Stimulated activated naive B cell treated with anti-CD40 and anti-IgM and Interleukin-4, amounts not matched to agents 10 μg/mL and 1 μg/mL and 100 μg/mL, for 72 hours (primary cell): ENCODE measurements around the gene APCDD1.

ENCODE experiments used
- ATAC-seq, 2 donors: fragments of 150-1000 bp; cut with Tn5 transposase; replicated peaks; 2 replicates each; pipeline ENCODE4 v1.10.0; 2021; ENCODE audit warnings: moderate library complexity in 1 of 2
- DNase-seq: peaks from one replicate; pipeline ENCODE4 v3.0.0; 2021
- H3K27ac Mint-ChIP-seq: one replicate; pipeline ENCODE4 v1.8.0; 2022; ENCODE audit warnings: mild to moderate bottlenecking, mixed read lengths
- H3K27me3 Mint-ChIP-seq, 2 donors: one replicate each; pipeline ENCODE4 v1.8.0; 2022; ENCODE audit warnings: mixed read lengths in 2 of 2
- H3K36me3 Mint-ChIP-seq, 2 donors: one replicate each; pipeline ENCODE4 v1.8.0; 2022; ENCODE audit warnings: mixed read lengths in 2 of 2, mild to moderate bottlenecking in 1 of 2
- H3K4me1 Mint-ChIP-seq, 2 donors: one replicate each; pipeline ENCODE4 v1.8.0; 2022; ENCODE audit warnings: mixed read lengths in 2 of 2, mild to moderate bottlenecking in 1 of 2
- H3K4me3 Mint-ChIP-seq, 2 donors: one replicate each; pipeline ENCODE4 v1.8.0; 2022; ENCODE audit warnings: mild to moderate bottlenecking in 2 of 2, mixed read lengths in 2 of 2, moderate library complexity in 1 of 2
- H3K9me3 Mint-ChIP-seq, 2 donors: one replicate each; pipeline ENCODE4 v1.8.0; 2022; ENCODE audit warnings: mixed read lengths in 2 of 2, mild to moderate bottlenecking in 1 of 2

APCDD1 gene

DNA sequence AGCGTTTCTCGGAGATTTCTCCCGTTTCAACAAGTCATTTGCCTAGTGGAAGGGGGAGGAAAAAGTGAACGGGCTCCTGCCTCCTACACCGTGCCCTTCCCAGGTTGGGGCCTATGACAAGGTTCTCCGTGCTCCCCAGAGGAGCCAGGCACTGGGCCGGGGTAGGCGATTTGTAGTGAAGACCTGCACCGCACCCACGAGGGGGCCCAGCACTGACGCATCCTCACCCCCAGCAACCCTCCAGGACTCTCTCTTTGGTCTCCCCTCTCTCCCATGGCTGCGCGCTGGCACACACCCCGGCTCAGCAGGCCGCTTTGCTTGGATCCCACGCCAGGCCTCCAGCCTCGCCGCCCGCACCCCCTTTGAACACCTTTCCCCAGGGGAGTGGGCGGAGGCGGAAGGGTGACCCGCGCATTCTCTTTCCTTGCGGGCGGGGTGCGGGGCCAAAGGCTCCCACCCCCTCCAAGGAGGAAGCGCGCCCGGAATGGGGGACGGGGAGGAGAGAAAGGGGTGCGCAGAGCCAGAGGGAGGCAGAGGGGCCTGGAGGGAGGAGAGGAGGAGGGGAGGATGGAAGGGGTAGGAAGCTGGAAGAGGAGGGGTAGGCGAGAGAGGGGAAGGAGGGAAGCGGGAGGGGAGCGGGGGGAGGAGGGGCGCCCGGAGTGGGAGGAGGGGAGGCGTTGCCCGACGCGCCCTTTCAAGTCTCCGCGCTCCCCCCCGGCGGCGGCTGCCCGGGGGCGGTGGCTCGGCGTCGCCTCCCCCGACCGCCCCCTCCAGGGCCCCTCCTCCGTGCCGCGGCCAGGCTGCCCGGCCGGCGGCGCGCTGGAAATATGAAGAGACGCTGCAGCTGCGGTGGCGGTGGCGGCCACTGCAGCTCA is at the start of gene APCDD1:
Gene APCDD1 (plus strand): TSS at position 830 of the 875 bp plus-strand sequence. CDS start 347 bp downstream, outside the sequence.
- DNase-seq (no peak), ATAC-seq (peak; percentile 75 to 82)
- Mint-ChIP-seq H3K36me3 (no peaks in the 10 kb centered on the region), H3K9me3 (no peaks in the 10 kb centered on the region), H3K4me3 (peak within 1 kb of the TSS; percentile 81 to 82), H3K4me1 (peaks cover 25 to 35% of the 10 kb centered on the region in 2 donors), H3K27ac (peak within 1 kb of the TSS; percentile 84), H3K27me3 (peaks cover 20 to 22% of the 10 kb centered on the region in 2 donors)

DNA sequence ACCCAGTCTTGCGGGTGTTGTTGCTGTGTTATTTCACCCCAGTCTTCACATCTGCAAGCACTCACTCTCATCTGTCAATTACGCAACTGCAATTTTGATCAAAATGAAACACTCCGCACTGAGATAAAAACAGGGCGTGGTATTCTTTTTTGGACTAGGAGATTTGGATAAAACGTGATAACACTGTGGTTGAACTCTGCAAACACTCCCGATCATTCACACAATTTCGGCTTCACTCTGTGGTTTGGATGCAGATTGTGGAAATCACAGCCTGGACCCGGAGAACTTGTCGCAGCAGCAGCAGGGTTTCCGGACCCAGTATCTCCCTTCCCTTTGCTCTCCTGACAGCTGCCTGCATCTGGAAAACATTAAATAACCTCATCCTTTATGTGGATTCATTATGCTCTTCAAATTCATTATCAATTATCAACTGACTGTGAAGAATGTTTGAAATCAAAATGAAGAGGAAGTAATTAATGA is 49.4 kb upstream of the APCDD1 start:
- DNase-seq (no peak), ATAC-seq (no peak)
- Mint-ChIP-seq H3K4me1 (peaks cover 12 to 15% of the 10 kb centered on the region in 2 donors), H3K27ac (no peak overlapping the region), H3K4me3 (no peak overlapping the region), H3K9me3 (no peaks in the 10 kb centered on the region), H3K36me3 (no peaks in the 10 kb centered on the region), H3K27me3 (peaks cover 4 to 6% of the 10 kb centered on the region in 2 donors)

DNA sequence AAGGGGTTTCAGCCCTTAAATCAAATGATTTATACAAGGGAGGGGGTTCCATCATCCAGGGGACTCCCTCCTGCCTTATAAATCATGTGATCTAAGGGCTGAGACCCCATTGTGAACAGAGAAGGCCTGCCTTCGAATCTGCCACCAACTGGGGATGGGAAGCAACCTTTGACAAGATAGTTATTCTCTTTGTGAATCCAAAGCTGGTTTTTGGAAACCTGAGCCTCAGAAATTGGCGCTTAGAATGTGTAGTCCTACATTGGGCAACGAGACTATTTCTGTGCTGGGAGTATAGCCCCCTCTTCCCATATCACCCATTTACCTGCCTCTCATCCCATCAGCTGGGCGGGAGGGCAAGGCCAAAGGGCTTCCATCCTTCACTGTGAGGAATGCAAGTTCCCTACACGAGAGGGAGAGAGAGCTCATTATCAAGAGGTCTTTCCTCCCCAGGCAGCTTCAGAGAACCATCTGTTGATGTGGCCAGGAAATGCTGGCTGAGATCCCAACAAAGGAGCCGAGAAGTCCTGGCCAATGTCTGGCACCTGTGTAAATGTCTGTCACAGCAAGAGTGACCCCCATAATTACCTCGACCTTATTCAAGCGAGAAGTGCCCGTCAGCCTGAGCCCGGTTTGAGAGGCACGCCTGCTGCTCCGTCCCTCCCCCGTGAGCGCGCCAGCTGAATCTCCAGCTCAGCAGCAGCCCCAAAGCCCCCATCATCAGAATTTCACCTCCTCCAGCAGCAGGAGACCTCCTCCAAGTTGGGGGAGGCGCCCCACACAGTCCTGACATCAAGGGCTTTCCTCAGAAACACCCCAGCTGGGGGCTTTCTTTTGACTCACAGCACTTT is 48.4 kb upstream of the APCDD1 start:
- Mint-ChIP-seq H3K4me3 (no peak overlapping the region), H3K36me3 (no peaks in the 10 kb centered on the region), H3K27ac (no peak overlapping the region), H3K9me3 (no peaks in the 10 kb centered on the region), H3K4me1 (peaks cover 5 to 6% of the 10 kb centered on the region in 2 donors), H3K27me3 (peaks cover 4 to 6% of the 10 kb centered on the region in 2 donors)
- DNase-seq = no peak
- ATAC-seq = no peak

DNA sequence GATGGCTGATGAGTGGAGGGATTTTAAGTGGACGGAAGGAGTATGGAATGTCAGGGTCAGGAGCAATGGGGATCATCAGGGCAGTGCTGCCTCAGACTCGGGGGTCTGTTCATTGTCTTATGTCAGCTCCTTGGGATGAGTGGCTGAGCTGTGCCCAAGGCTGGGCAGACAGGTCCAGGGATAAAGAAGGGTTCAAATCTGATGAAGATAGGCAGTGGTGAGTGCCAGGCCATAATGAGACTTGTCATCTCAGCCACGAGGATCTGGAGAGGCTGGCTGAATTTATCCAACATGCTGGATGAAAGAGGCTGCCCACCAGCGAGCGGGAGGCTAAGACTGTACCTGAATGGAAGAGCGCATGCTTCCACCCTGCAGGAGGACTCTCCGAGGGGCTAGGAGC is 46.3 kb upstream of the APCDD1 start:
- Mint-ChIP-seq H3K27me3 (peaks cover 4 to 6% of the 10 kb centered on the region in 2 donors), H3K27ac (no peak overlapping the region), H3K36me3 (no peaks in the 10 kb centered on the region), H3K4me1 (no peaks in the 10 kb centered on the region), H3K4me3 (no peak overlapping the region), H3K9me3 (no peaks in the 10 kb centered on the region)
- DNase-seq (no peak), ATAC-seq (no peak)

DNA sequence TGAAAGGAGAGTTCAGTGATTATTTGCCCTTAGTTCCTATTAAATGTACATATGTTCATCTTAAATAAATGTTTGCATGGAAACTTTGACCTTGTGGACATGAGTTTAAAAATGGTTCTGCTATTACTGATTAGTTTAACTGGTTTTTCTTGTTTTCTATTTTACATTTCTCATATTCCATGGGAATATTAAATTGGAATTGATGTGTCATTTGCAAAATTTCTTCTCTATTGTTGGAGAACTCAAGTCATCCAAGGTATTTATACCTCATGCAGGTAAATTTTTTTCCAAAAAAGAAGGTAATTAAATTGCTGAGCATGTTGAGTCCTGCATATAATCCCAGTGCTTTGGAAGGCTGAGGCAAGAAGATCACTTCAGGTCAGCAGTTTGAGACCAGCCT is 45.4 kb upstream of the APCDD1 start:
- Mint-ChIP-seq H3K4me3 (no peak overlapping the region), H3K9me3 (no peaks in the 10 kb centered on the region), H3K27ac (no peak overlapping the region), H3K27me3 (peaks cover 4 to 6% of the 10 kb centered on the region in 2 donors), H3K4me1 (peaks cover 3 to 5% of the 10 kb centered on the region in 2 donors), H3K36me3 (no peaks in the 10 kb centered on the region)
- ATAC-seq (no peak), DNase-seq (no peak)

DNA sequence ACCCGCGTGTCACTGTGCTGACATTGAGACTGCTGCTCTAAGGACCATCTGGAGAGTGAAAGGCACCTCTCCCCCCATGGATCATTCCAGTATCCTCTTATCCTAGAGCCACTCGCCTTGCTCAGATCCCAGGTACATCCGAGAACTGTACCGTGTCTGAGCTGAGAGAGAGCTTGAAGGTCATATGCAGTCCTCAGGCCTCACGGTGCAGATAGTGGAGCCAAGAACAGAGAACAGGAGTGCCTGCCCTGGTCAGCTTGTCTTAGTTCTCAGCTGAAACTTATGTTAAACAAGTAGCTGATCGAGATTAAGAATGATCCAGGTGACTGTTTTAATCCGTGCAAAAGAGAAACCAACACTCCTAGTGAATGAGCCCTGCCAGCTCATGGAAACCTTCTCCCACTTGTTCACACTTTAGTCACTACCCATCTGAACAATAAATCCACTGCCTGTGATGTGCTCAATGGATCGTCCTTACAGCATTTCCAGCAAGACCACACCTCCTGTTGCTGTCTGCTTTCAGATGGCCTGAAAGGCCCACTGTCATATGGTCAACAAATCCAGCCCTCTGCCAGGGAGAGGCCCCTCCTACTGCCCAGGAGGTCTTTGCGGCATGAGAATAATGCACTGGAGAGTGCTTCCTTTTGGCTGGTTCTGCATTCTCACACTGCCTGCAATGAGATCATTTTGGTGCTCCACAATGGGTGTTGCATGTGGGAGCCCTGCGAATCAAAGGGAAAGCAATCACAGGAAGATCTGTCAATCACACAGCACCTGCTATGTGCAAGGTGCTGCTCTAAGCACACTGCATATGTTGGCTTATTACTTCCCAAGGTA is 43.7 kb upstream of the APCDD1 start:
- H3K36me3 Mint-ChIP-seq = no peaks in the 10 kb centered on the region
- H3K4me1 Mint-ChIP-seq = peaks cover 6% of the 10 kb centered on the region in 2 donors
- no peak for ATAC-seq
- H3K4me3 Mint-ChIP-seq = no peak overlapping the region
- no peaks in the 10 kb centered on the region for H3K9me3 Mint-ChIP-seq
- no peak overlapping the region for H3K27ac Mint-ChIP-seq
- H3K27me3 Mint-ChIP-seq = peaks cover 0 to 9% of the 10 kb centered on the region in 2 donors
- no peak for DNase-seq

DNA sequence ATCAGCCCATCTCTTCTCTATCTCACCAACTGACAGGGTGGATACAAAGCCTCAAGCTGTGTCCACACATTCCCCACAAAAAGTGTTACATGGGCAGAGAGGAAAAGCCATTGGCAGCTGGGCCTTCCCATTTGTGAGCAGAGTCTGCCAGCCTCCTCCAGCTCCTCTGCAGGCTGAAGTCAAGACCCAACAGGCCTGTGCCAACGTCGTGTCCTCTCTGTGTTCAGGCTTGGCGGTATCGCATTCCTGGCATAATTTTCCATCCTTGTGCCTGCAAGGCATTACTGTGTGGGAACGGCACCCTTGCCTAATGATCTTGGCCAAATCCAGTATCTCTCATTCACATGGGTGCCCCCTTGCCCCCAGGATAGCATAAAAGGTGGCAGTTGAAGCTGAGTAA is 41.5 kb upstream of the APCDD1 start:
- Mint-ChIP-seq H3K4me1 (peaks cover 6% of the 10 kb centered on the region in 2 donors), H3K27me3 (peaks cover 0 to 4% of the 10 kb centered on the region in 2 donors), H3K36me3 (no peaks in the 10 kb centered on the region), H3K9me3 (no peaks in the 10 kb centered on the region), H3K4me3 (no peak overlapping the region), H3K27ac (no peak overlapping the region)
- no peak for DNase-seq
- no peak for ATAC-seq

DNA sequence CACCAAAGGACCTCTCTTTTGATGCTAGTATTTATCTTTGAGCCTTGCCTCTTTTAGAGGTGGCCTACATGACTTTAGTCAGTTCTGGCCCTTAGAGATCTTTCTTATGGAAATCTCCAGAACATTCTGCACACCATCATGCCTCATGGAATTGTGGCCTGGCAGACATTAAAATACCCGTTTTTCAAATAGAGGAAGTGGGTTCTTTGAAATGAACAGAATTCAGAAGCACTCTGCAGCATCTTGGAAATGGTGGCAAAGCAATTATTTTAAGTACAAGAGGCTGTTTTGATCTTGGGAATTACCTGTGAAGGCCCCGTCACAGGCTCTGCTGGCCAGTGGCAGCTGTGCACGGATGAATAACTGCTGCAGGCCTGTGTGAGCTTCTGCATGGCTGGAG is 40.7 kb upstream of the APCDD1 start:
- H3K36me3 Mint-ChIP-seq = no peaks in the 10 kb centered on the region
- no peaks in the 10 kb centered on the region for H3K9me3 Mint-ChIP-seq
- H3K4me1 Mint-ChIP-seq = peaks cover 6% of the 10 kb centered on the region in 2 donors
- H3K27me3 Mint-ChIP-seq = peaks cover 0 to 4% of the 10 kb centered on the region in 2 donors
- no peak overlapping the region for H3K4me3 Mint-ChIP-seq
- ATAC-seq (no peak), DNase-seq (no peak)
- H3K27ac Mint-ChIP-seq = peak overlapping the region; percentile 20

DNA sequence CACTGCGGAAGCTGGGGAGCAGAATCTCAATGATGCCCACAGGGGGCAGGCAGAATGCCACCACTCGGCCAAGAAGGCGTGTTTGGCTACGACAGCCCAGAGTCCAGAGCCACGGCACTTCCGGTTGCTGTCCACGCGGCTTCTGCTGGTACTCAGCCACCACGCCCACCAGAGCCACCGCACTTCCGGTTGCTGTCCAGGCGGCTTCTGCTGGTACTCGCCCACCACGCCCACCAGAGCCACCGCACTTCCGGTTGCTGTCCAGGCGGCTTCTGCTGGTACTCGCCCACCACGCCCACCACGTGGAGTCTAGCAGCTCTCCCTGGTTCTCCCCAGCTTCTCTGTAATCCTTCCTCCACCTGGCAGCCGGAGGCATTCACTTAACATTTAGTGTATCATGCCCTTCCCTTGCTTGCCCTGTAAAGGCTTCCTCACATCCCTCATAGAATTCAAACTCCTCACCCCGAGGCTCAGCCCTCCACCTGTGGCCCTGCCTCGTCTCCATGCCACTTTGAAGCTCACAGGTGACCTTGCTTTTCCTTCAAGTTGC is 40.1 kb upstream of the APCDD1 start:
- DNase-seq = no peak
- Mint-ChIP-seq H3K36me3 (peaks cover 0 to 1% of the 10 kb centered on the region in 2 donors), H3K4me3 (no peak overlapping the region), H3K27me3 (peaks cover 0 to 4% of the 10 kb centered on the region in 2 donors), H3K4me1 (peaks cover 6% of the 10 kb centered on the region in 2 donors), H3K9me3 (no peaks in the 10 kb centered on the region), H3K27ac (no peak overlapping the region)
- no peak for ATAC-seq

DNA sequence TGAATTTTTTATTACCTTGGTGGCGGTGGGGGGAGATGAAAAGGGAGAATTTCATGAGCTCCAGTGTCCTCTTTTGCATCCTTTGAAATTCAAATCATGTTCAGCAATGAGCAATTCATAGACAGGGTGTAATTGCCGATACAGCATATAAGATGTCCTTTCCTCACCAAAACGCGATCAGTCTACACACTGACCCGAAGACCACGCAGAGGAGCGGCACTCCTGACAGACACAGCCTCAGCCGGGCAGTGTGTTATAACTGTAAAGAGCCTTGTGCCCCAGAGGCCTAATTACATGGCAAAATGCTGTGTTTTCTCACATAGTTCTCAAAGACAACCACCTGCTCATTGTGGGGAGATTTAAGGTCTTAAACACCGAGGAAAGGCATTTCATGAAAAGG is 38.4 kb upstream of the APCDD1 start:
- no peak for DNase-seq
- Mint-ChIP-seq H3K4me1 (peaks cover 6% of the 10 kb centered on the region in 2 donors), H3K4me3 (no peak overlapping the region), H3K27me3 (peaks cover 0 to 4% of the 10 kb centered on the region in 2 donors), H3K36me3 (peaks cover 0 to 2% of the 10 kb centered on the region in 2 donors), H3K27ac (no peak overlapping the region), H3K9me3 (peaks cover 3 to 4% of the 10 kb centered on the region in 2 donors)
- ATAC-seq = no peak

DNA sequence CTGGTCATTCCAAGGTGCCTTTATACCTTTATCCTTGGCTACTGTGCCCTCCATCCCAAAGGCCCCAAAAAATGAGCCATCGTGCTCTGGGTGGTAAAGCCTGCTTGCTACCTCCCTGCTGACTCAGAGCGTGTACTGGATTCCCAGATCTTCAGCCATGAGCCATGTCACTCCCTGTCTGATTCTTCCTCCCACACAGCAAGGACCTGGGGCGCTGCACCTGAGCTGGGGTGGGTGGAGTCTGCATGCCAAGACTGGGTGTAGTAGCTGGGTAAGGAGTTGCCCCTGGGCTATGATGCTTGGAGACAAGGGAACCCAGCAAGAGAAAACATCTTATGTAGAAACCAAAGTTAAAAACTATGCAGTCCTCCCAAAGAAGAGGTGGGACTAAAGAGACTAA is 37.2 kb upstream of the APCDD1 start:
- ATAC-seq (no peak), DNase-seq (no peak)
- Mint-ChIP-seq H3K4me3 (no peak overlapping the region), H3K36me3 (peaks cover 0 to 2% of the 10 kb centered on the region in 2 donors), H3K4me1 (peaks cover 6% of the 10 kb centered on the region in 2 donors), H3K27ac (no peak overlapping the region), H3K9me3 (peaks cover 3 to 4% of the 10 kb centered on the region in 2 donors), H3K27me3 (peaks cover 0 to 4% of the 10 kb centered on the region in 2 donors)

DNA sequence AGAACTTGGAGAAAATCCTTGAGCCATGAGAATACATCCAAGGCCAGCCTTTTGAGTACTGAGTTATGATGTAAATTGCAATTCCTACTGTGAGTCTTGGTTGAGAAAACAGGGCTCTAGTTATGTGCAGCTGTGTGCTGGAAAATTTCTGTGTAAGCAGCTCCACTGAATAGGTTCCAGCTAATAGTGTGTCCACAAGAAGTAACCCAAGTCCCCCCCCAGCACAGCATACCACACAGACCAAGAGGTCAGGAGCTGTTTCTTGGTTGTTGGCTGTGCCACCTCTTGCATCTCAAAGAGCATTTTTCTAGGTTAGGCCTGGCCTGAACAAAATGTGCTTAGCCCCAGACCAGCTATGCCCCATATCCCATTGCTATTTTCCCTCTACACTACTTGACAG is 36.8 kb upstream of the APCDD1 start:
- ATAC-seq (no peak), DNase-seq (no peak)
- peaks cover 0 to 2% of the 10 kb centered on the region in 2 donors for H3K36me3 Mint-ChIP-seq
- H3K27me3 Mint-ChIP-seq = peaks cover 0 to 4% of the 10 kb centered on the region in 2 donors
- H3K4me1 Mint-ChIP-seq = peaks cover 6% of the 10 kb centered on the region in 2 donors
- peaks cover 3 to 4% of the 10 kb centered on the region in 2 donors for H3K9me3 Mint-ChIP-seq
- no peak overlapping the region for H3K4me3 Mint-ChIP-seq
- H3K27ac Mint-ChIP-seq = no peak overlapping the region

DNA sequence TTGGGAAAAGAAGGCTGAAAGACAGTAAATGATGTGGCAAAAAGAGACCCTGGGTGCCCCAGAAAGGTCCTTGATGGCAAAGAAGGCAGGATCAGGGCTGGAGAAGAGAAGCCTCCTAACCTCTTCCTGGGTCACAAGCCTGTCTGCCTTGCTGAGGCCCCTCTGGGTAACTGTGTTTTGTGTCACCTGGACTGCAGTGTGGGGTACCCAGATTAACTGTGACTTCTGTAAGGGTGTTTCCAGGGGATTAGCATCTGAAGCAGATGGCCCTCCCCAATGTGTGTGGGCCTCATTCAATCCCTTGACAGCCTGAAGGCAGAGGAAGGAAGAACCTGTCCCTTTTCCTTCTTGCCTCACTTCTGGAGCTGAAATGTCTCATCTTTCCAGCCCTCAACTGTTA is 35.6 kb upstream of the APCDD1 start:
- no peak overlapping the region for H3K4me3 Mint-ChIP-seq
- H3K27me3 Mint-ChIP-seq = peaks cover under 1 to 12% of the 10 kb centered on the region in 2 donors
- H3K9me3 Mint-ChIP-seq = peaks cover 3 to 4% of the 10 kb centered on the region in 2 donors
- DNase-seq (no peak), ATAC-seq (no peak)
- H3K27ac Mint-ChIP-seq = no peak overlapping the region
- H3K36me3 Mint-ChIP-seq = peaks cover 0 to 2% of the 10 kb centered on the region in 2 donors
- H3K4me1 Mint-ChIP-seq = peaks cover 3 to 4% of the 10 kb centered on the region in 2 donors
